GM19468 (cell line): ENCODE results near the gene LSP1.

Source experiments
- ATAC-seq: cut with Tn5 transposase; IDR thresholded peaks from one replicate; pipeline ENCODE4 v1.9.1; 2021; ENCODE audit warnings: mild to moderate bottlenecking, moderate library complexity, moderate number of reproducible peaks; ENCODE audit not compliant: unreplicated experiment; ENCODE audit errors: extremely low read depth

Gene LSP1

DNA sequence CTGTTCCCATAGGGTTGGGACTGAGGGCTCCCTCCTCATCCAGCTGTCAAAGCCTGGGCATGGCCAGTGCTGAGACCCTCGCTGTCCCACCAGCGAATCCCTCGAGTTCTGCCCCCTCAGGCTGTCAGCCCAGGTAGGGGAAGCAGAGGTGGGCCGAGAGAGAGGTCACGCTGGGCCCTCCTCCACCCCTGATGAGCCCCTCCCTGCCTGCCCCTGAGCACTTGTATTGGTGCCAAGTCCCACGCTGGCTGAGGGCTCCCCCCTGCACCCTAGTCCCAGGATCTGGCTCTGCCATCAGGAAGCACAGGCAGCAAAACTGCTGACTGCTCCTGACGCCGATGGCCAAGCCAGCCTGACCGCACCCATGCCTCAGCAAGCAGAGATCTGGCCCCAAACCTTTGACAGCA is 35.5 kb downstream of the LSP1 start:
- no peak for ATAC-seq

DNA sequence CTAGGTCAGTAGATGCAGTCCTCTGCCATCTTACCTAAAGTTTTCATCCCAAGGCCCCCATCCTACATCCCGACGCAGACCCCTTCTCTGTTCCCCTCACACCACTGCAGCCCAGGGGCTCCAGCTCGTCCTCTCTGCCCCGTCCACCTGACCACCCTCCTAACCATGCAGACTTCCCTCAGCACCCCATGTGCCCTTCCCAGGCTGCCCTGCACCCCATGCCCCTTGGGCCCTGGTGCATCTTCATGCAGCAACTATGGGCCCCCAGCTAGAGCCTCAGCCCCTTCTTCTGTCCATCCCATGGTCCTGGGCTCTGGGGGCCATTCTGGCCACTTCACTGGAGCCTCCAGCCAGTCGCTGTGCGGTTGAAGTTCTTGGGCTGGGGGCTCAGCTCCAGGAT is 35.9 kb downstream of the LSP1 start:
- ATAC-seq, result no peak

DNA sequence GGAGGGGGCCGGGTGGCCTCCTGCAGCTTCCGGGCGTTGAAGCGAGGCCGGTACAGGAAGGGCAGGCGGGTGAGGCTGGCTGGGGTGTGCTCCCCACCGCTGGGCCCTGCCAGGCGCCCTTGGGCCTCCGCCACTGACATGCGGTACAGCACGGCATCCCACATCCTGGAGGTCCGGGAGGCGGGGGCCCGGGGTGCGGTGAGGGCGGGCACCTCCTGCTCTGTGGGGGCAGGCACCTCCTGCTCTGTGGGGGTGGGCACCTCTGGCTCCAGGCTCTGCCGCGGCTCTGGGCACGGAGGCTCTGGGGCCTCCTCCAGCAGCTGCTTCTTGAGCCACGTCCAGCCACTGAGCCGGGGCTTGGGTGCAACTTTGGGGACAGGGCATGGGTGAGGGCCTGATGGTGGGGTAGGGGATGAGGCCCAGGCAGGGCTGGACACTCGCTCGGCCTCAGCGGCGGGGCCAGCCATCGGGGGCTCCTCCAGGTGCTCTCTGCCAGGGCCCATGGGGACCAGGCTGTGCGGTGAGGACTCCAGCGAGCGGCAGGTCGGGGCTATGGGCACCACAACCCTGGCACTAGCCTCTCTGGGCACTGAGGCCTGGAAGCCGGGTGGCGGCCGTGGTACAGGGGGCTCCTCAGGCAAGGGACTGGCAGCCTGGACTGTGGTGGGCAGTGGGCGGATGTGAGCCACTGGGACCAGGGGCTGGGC is 36.5 kb downstream of the LSP1 start:
- no peak for ATAC-seq

DNA sequence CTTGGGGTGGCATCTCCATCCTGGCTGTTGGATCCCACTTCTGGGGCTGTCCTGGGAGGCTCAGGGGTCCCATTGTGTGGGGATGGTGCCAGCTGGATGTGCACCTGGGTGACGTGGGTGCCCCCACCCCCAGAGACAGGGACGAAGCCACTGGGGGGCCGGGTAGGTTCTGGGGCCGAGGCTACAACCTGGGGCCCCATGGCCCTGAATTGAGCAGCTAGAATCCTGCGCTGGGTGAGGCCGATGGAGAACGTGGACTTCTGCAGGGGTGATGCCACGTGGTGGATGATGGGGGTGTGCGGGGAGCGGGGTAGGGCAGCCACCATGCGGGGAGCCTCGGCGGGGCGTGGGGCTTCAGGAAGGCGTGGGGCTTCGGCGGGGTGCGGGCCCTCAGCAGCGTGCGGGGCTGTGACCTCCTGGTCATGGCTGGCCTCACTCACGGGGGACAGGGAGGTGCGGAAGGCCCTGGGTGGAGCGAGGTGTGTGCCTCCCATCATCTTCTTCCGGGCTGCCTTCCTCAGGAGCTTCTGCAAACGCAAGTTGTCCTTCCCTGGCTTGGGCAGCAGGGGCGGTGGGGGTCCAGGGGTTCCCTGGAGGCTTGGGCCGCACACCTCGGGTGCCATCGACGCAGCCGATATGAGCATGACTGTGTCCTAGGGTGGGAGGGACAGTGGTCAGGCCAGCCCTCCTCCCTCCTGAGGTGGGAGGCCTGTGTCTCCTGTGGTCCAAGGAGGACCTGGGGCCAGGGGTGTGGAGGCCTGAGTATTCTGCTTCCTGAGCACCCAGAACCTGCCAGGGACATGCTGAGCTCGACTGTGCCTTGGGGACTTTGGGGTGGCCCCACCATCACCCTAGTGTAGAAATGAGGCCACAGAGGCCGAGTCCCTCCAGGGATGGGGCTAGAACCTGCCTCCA is 37.3 kb downstream of the LSP1 start:
- ATAC-seq, result no peak

DNA sequence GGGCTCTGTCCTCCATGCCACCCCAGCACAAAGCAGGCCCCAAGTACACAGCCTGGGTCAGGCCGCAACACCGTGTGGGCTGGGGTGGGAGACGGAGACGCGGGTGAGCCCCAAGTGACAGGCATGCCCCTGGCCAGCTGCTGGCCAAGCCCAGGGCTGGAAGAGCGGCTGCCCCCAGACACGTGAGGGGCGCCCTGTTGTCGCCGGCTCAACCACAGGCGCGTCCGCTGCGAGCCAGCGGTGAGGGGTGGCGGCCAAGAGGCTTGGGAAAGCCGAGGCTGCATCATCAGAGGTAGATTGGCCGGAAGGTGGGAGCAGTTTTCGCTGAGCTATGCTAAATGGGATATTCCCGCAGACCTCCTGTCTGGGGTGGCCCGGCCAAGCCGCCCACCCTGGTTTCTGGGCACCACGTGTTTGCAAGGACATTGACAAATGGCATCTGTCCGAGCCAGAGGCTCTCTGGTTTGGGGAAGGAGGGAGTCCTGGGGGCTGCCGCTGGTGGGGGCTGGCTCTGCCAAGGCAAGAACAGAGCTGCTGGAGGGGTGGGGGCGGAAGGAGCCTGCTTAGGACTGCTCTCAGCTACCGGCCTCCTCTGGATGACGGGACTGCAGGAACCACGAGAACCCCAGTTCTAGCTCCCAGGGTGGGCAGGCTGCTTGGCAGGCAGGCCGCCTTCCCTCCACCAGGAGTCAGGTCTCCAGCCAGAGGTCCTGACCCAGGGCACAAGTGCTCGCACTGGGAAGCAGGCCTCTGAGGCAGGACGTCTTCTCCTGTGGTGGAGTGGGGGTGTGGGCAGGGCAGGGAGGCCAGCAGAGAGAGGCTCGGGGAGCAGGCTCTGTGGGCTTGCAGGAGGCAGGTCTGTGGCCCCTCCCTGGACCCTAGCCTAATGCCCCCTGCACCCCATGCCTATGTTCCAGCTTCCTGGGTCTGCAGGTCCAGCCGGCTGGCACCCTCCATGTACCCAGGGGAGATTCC is 38.3 kb downstream of the LSP1 start:
- ATAC-seq, result no peak

DNA sequence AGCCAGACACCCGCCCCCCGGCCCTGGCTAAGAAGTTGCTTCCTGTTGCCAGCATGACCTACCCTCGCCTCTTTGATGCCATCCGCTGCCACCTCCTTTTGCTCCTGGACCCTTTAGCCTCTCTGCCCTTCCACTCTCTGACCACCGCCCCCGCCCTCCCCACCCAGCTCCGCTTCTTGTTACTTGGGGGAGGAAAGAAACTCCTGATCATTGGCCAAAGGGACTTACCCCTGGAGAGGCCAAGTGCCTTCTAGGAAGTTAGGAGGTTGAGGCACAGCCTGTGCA is 38.9 kb downstream of the LSP1 start, which contains the start of gene PRR33:
TSS of gene PRR33 (minus strand) at position 65 of the 285 bp plus-strand sequence. CDS start 1,311 bp downstream, outside the sequence.
- no peak for ATAC-seq

DNA sequence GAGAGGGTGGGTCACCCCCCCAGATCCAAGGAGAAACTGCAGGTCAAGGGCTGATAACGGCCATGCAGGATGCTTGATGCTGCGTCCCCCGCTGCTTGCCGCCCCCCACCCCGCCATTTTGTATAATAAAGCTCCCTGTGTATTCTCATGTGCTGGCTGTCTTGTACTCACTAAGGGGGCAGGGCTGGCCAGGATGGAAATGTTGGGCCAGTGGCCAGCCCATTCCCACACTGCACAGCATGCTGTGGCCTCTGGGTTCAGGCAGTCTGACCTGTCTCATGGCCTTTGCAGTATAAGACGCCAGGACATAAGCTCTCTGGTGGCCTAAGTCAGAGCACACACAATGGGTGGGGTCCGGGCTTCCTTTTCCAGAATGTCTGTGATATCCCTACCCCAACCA is 39.2 kb downstream of the LSP1 start:
- ATAC-seq, result no peak

DNA sequence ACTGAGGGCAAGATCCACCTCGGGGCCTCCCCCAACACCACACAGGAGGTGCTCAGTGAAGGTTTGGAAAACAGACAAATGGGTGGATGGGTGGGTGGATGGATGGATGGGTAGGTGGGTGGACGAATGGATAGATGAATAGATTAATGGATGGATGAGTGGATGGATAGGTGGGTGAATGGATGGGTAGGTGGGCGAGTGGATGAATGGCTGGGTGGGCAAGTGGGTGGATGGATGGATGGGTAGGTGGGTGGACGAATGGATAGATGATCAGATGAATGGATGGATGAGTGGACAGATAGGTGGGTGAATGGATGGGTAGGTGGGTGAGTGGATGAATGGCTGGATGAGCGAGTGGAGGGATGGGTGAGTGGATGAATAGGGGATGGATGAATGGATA is 39.7 kb downstream of the LSP1 start:
- ATAC-seq, result no peak

DNA sequence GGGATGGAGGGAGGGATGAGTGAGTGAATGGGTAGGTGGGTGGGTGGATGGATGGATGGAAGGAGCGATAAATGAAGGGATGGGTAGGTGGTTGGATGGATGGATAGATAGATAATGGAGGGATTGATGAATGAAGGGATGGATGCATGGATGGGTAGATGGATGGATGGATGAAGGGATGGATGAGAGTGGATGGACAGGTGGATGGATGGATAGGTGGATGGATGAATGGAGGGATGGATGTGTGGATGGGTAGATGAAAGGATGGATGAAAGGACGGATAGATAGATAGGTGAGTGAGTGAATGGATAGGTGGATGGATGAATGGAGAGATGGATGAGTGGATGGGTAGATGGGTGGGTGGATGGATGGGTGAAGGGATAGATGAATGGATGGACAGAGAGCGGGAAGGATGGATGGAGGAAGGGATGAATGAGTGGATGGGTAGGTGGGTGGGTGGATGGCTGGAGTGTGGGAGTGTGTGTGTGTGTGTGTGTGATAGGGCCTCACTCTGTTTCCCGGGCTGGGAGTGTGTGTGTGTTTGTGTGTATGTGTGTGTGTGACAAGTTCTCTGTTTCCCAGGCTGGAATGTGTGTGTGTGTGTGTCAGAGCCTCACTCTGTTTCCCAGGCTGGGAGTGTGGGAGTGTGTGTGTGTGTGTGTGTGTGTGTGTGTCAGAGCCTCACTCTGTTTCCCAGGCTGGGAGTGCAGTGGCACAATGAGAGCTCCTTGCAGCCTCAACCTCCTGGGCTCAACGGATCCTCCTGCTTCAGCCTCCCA is 40.9 kb downstream of the LSP1 start:
- no peak for ATAC-seq

DNA sequence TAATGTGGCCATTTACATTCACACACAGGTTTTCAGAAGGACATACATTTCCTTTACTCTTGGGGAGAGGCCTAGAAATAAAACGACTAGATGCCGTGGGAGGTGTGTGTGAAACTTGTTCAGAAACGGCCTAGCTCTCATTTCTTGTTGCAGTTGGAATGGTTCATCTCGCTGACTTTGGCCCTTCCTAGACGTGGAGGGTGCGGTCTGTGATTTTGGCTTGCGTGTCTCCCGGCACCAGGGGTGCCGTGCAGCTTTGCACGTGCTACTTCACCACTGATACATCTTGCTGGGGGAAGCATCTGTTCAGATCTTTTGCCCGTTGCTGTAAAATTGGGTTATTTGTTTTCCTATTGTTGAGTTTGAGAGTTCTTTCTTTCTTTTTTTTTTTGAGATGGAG is 41.9 kb downstream of the LSP1 start:
- ATAC-seq, result no peak

DNA sequence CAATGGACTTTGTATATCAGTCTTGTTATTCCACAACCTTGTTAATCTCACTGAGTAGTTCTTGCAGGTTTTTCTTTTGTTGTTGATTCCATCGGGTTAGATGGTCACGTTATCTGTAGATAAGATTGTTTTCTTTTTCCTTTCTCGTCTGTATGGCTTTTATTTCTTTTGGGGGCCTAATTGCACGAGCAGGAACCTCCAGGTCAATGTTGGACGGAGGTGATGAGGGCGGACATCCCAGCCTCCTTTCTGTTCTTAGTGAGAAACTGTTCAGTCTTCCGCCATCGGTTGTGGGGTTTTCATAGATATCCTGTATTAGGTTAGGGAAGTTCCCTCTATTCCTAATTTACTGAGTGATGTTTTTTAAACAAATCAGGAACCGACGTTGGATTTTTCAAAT is 43.6 kb downstream of the LSP1 start:
- no peak for ATAC-seq

DNA sequence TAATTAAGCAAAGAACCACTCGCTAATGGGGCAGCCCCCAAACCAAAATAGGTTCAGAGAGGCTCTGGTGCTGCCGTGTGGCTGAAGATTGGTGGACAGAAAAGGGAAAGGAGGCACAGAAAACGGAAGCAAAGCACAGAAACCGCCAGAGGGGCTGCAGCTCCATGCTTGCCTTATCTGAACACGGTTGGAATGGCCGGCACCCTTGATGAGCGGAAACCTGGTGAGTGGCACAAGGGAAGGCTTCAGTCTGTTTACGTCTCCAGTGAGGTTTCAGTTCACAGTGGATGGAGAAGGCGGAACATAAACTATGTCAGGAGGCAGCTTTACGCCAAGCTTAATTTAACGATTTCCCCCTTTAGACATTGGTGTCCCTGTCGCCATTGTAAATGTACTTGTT is 44.0 kb downstream of the LSP1 start:
- no peak for ATAC-seq

DNA sequence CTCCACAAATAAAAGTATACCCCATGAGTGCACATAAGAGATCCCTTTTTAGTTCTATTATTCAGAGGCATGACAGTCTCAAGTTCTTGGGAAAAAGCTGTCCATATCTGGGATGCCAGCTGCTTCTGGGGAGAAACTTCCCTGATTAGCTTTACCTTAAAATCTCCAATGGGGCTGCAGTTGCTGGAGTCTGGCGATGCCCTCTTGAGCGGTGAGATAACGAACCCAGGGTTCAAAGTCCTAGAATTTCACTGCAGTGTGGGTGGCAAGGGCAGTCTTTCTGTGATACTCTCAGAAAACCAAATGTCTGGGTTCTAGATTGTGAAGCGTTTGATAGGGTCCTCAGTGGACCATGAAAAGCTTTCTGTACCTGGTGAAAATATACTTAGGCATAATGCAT is 46.2 kb downstream of the LSP1 start:
- ATAC-seq, result no peak

DNA sequence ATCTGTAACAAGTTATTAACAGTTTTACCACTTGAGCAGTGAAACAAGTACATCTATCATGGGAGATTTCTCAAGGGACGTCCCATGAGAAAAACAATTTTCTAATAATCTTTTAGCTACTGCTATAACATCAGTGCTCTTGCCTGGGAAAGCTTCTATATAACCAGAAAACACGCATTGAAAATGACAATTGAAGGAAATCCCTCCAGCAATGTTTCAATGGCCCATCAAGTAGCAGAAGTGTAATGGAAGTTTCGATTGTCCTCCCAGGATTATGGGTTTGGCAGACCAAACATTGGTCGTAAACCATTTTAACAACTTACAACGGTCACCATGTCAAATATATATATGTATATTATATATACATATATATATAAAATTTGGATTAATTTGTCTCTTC is 46.8 kb downstream of the LSP1 start:
- no peak for ATAC-seq

DNA sequence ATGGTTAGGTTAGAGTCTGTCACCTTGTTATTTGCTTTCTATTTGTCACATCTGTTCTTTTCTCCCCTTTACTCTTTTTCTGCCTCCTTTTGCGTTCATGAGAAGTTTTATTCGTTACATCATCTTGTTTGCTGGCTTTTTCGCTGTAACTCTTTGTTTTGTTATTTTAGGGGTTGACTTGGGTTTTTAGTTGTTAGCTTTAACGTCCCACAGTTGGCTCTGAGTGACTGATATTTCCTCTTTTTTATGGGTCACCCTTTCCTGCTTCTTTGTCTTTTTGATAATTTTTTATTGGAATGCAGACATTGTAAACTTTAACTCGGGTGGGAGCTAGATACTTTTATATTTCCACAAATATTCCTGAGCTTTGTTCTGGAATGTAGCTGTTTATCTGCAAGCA is 53.3 kb downstream of the LSP1 start:
- no peak for ATAC-seq

DNA sequence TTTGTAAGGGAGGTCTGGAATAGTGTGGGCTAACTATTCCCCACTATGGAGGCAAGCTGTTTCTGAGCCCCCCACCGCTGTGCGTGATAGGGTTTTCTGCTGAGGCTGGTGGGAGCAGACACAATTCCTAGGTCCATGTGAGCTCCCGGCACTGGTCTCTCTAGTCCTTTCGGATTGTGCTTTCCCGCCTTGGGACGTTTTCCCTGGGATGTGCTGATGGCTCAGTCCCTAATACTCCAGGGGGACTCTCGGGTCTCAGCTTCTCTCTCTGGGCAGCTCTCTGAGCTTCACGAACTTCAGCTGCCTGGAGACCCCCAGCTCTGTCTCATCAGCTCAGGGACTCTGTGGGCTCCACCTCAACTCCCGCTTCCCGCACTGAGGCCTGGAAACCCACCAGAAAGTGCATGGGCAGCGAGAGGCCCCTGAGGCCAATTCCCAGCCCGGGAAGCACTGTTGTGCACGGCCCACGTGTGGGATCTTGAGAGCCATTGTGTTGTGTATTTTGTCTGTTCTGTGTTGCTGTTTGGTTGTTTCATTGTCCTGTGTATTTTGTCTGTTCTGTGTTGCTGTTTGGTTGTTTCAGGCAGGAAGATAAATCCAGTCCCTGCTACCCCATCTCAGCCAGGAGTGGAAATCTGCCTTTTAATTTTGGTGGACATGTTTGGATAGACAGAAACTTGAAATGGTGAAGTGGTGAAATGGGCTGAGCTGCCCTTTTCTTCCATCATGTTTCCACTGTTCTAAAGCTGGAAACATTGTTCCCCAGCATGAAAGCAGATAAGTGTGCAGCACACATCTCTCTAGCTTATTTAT is 53.9 kb downstream of the LSP1 start:
- no peak for ATAC-seq

DNA sequence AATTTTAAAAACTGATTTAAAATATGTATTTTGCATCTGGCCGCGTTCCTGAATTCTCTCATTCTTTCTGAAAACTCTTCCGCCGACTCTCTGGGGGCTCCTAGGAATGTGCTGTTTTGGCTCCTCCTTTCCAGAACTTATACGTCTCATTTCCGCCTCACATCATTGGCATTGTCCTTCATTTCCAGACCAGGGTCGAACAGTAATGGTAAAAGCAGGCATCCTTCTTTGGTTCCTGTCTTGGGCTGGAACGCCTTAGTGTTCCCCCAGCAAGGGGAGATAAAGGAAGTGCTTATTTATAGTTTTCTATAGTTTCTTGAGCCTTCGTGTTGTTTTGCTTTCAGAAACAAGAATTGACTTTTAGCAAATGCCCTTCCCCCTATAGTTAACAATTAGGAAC is 55.7 kb downstream of the LSP1 start:
- ATAC-seq, result no peak

DNA sequence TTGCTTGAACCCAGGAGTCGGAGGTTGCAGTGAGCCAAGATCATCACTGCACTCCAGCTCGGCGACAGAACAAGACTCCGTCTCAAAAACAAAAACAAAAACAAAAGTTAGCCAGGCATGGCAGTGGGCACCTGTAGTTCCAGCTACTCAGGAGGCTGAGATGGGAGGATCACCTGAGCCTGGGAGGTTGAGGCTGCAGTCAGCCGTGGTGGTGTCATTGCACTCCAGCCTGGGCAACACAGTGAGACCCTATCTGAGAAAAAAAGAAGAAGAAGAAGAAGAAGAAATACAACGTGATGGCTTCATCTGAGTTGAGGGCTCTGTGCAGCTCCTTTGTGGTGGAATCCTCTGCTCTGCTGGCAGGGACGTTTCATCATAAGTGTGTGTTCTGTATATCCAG is 56.6 kb downstream of the LSP1 start:
- ATAC-seq, result no peak

DNA sequence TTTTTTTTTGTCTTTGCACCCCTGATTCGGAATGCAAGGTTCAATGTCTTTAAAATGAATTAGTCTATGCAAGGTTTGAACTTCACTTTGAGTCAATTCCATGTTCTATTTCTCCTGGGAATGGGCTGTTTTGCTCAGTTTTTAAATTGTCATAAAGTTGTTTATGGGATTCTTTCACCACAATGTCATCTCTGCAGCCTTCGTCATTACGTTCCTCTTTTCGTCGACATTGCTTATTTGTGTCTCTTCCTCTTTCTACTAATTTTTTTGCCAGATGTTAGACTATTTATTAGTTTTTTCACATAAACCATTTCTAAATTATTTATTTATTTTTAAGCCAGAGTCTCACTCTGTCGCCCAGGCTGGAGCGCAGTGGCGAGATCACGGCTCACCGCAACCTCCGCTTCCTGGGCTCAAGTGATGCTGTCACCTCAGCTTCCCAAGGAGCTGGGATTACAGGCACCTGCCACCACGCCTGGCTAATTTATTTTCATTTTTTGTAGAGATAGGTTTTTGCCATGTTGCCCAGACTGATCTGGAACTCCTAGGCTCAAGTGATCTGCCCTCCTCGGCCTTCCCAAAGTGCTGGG is 59.5 kb downstream of the LSP1 start:
- ATAC-seq, result no peak
